T-helper 17 cell (primary cell): ENCODE data around the gene UBAC1. TPM values are rescaled to one million over a fixed set of nuclear protein-coding genes. Genes with fewer than 3 reads are reported as not detected.
"Not testable (repeated sequence)": the region's sequence is repeated elsewhere in the genome, so short reads cannot be mapped to it uniquely, and the experiment has no call there.

Experiments
- ATAC-seq: fragments of 150-1000 bp; cut with Tn5 transposase; 2 replicates; pipeline ENCODE4 v1.10.0; 2021; ENCODE audit warnings: mild to moderate bottlenecking, moderate library complexity
- DNase-seq, 3 donors: peaks; one replicate each; pipeline versions ENCODE4 v3.0.0 to v3.0.0-alpha.2; 2020 to 2021
- H3K9me3 ChIP-seq: one replicate; pipeline ENCODE4 v1.7.0; 2013; ENCODE audit warnings: low read length, mild to moderate bottlenecking; ENCODE audit not compliant: control insufficient read depth, poor library complexity, severe bottlenecking
- H3K27ac Mint-ChIP-seq: one replicate; pipeline ENCODE4 v1.8.0; 2022; ENCODE audit warnings: mild to moderate bottlenecking, moderate library complexity, mixed read lengths
- H3K27me3 Mint-ChIP-seq: one replicate; pipeline ENCODE4 v1.8.0; 2022; ENCODE audit warnings: mixed read lengths
- H3K36me3 Mint-ChIP-seq: one replicate; pipeline ENCODE4 v1.8.0; 2022; ENCODE audit warnings: low read depth, mixed read lengths
- H3K4me1 Mint-ChIP-seq: one replicate; pipeline ENCODE4 v1.8.0; 2022; ENCODE audit warnings: mild to moderate bottlenecking, mixed read lengths
- H3K4me3 Mint-ChIP-seq: one replicate; pipeline ENCODE4 v1.8.0; 2022; ENCODE audit warnings: mild to moderate bottlenecking, moderate library complexity, mixed read lengths
- total RNA-seq, 4 donors: library from RNA in 2 of 4; stranded (reverse) in 2 of 4; gene quantifications; one replicate each; pipeline ENCODE4 v1.2.3 and lab custom pipeline; 2022 to 2026

The UBAC1 gene
- total RNA-seq, 2 donors from 2014 or later, result 23.2 to 23.7 TPM

GRCh38 chr9:135903786-135904520 lies 57.2 kb downstream of the UBAC1 start:
- H3K27ac Mint-ChIP-seq, result no peak overlapping the region
- no peak overlapping the region for H3K4me3 Mint-ChIP-seq
- H3K4me1 Mint-ChIP-seq, result peaks cover 44% of the 10 kb centered on the region
- ATAC-seq, result no peak
- no peaks in the 10 kb centered on the region for H3K36me3 Mint-ChIP-seq
- no peaks in the 10 kb centered on the region for H3K27me3 Mint-ChIP-seq
- no peak for DNase-seq
- no peaks in the 10 kb centered on the region for H3K9me3 ChIP-seq

- H3K4me1 Mint-ChIP-seq, result peaks cover 42% of the 10 kb centered on the region
- H3K36me3 Mint-ChIP-seq, result no peaks in the 10 kb centered on the region
These were observed 57.9 kb downstream of the UBAC1 start for GRCh38 chr9:135903358-135903656.

GRCh38 chr9:135902655-135903357 lies 58.4 kb downstream of the UBAC1 start:
- H3K4me1 Mint-ChIP-seq, result peaks cover 42% of the 10 kb centered on the region
- no peak overlapping the region for H3K4me3 Mint-ChIP-seq

More at GRCh38 chr9:135903358-135903656, 57.9 kb downstream of the UBAC1 start:
- H3K27me3 Mint-ChIP-seq, result no peaks in the 10 kb centered on the region
- ATAC-seq, result no peak
- H3K4me3 Mint-ChIP-seq, result no peak overlapping the region
- H3K9me3 ChIP-seq, result no peaks in the 10 kb centered on the region
- H3K27ac Mint-ChIP-seq, result peak overlapping the region; percentile 9
- no peak for DNase-seq

GRCh38 chr9:135901826-135902225 lies 59.3 kb downstream of the UBAC1 start:
- Mint-ChIP-seq H3K27me3 (no peaks in the 10 kb centered on the region), H3K4me3 (no peak overlapping the region), H3K4me1 (peaks cover 43% of the 10 kb centered on the region), H3K36me3 (no peaks in the 10 kb centered on the region), H3K27ac (no peak overlapping the region)
- no peaks in the 10 kb centered on the region for H3K9me3 ChIP-seq
- no peak for DNase-seq
- ATAC-seq, result no peak

More at GRCh38 chr9:135902655-135903357, 58.4 kb downstream of the UBAC1 start:
- Mint-ChIP-seq H3K27ac (peak overlapping the region; percentile 9), H3K27me3 (no peaks in the 10 kb centered on the region), H3K36me3 (no peaks in the 10 kb centered on the region)
- no peaks in the 10 kb centered on the region for H3K9me3 ChIP-seq
- DNase-seq (no peak), ATAC-seq (no peak)

GRCh38 chr9:135901031-135901758 lies 60.0 kb downstream of the UBAC1 start:
- no peak overlapping the region for H3K4me3 Mint-ChIP-seq
- no peaks in the 10 kb centered on the region for H3K9me3 ChIP-seq
- DNase-seq (no peak), ATAC-seq (no peak)
- peaks cover 45% of the 10 kb centered on the region for H3K4me1 Mint-ChIP-seq
- H3K27me3 Mint-ChIP-seq, result no peaks in the 10 kb centered on the region
- H3K36me3 Mint-ChIP-seq, result no peaks in the 10 kb centered on the region
- H3K27ac Mint-ChIP-seq, result no peak overlapping the region

GRCh38 chr9:135898634-135899407 lies 62.4 kb downstream of the UBAC1 start:
- no peaks in the 10 kb centered on the region for H3K9me3 ChIP-seq
- H3K27ac Mint-ChIP-seq, result peak overlapping the region; percentile 6
- H3K27me3 Mint-ChIP-seq, result no peaks in the 10 kb centered on the region
- no peak for DNase-seq
- H3K36me3 Mint-ChIP-seq, result peaks cover 2% of the 10 kb centered on the region
- peaks cover 49% of the 10 kb centered on the region for H3K4me1 Mint-ChIP-seq
- peak overlapping the region; percentile 41 for H3K4me3 Mint-ChIP-seq
- no peak for ATAC-seq

- no peak overlapping the region for H3K4me3 Mint-ChIP-seq
- peaks cover 2% of the 10 kb centered on the region for H3K36me3 Mint-ChIP-seq
- H3K27me3 Mint-ChIP-seq, result no peaks in the 10 kb centered on the region
- H3K4me1 Mint-ChIP-seq, result peaks cover 62% of the 10 kb centered on the region
- peak overlapping the region; percentile 6 for H3K27ac Mint-ChIP-seq
- DNase-seq, result no peak
- no peaks in the 10 kb centered on the region for H3K9me3 ChIP-seq
- ATAC-seq, result no peak
These were observed 64.5 kb downstream of the UBAC1 start for GRCh38 chr9:135896626-135897025.

- peak overlapping the region; percentile 6 for H3K27ac Mint-ChIP-seq
- H3K27me3 Mint-ChIP-seq, result no peaks in the 10 kb centered on the region
- ATAC-seq, result no peak
- H3K4me3 Mint-ChIP-seq, result no peak overlapping the region
- no peaks in the 10 kb centered on the region for H3K9me3 ChIP-seq
- peaks cover 2% of the 10 kb centered on the region for H3K36me3 Mint-ChIP-seq
- peaks cover 59% of the 10 kb centered on the region for H3K4me1 Mint-ChIP-seq
- no peak for DNase-seq
These were observed 65.0 kb downstream of the UBAC1 start for GRCh38 chr9:135896205-135896604.

- Mint-ChIP-seq H3K27me3 (no peaks in the 10 kb centered on the region), H3K4me3 (no peak overlapping the region), H3K36me3 (peaks cover 2% of the 10 kb centered on the region), H3K27ac (no peak overlapping the region), H3K4me1 (peaks cover 61% of the 10 kb centered on the region)
- no peak for DNase-seq
- no peak for ATAC-seq
- H3K9me3 ChIP-seq, result no peaks in the 10 kb centered on the region
These were observed 65.8 kb downstream of the UBAC1 start for GRCh38 chr9:135895202-135895848.

GRCh38 chr9:135893104-135893503 lies 68.1 kb downstream of the UBAC1 start:
- H3K9me3 ChIP-seq, result no peaks in the 10 kb centered on the region
- H3K27ac Mint-ChIP-seq, result peak overlapping the region; percentile 89
- H3K4me3 Mint-ChIP-seq, result peak overlapping the region; percentile 47
- DNase-seq (no peak), ATAC-seq (no peak)
- H3K36me3 Mint-ChIP-seq, result peaks cover 2% of the 10 kb centered on the region
- H3K27me3 Mint-ChIP-seq, result no peaks in the 10 kb centered on the region
- H3K4me1 Mint-ChIP-seq, result peaks cover 51% of the 10 kb centered on the region

GRCh38 chr9:135892327-135892726 lies 68.8 kb downstream of the UBAC1 start:
- not testable (repeated sequence) for H3K9me3 ChIP-seq, H3K4me3 Mint-ChIP-seq, H3K27me3 Mint-ChIP-seq, DNase-seq, ATAC-seq, H3K36me3 Mint-ChIP-seq
- Mint-ChIP-seq H3K4me1 (peaks cover 54% of the 10 kb centered on the region), H3K27ac (peak overlapping the region; percentile 89)

GRCh38 chr9:135891027-135891631 lies 70.0 kb downstream of the UBAC1 start:
- H3K4me3 Mint-ChIP-seq, result no peak overlapping the region
- no peak for DNase-seq
- no peak for ATAC-seq
- H3K27me3 Mint-ChIP-seq, result no peaks in the 10 kb centered on the region
- peaks cover 62% of the 10 kb centered on the region for H3K4me1 Mint-ChIP-seq
- H3K36me3 Mint-ChIP-seq, result peaks cover 2% of the 10 kb centered on the region
- no peaks in the 10 kb centered on the region for H3K9me3 ChIP-seq
- peak overlapping the region; percentile 84 for H3K27ac Mint-ChIP-seq
